GM12873 (cell line): ENCODE results near the gene SETD1A.
A peak's percentile ranks its signal among the peaks of the same experiment; 100 is the strongest.

ENCODE experiments used
- CTCF ChIP-seq: IDR thresholded peaks from 2 replicates; pipeline ENCODE4 v1.5.1; 2012; ENCODE audit warnings: low read depth, mild to moderate bottlenecking, moderate library complexity, low read length, control low read depth; ENCODE audit not compliant: insufficient read depth; ENCODE audit errors: missing control alignments

The SETD1A gene

GRCh38 chr16:30947541-30947858 is 10.1 kb upstream of the SETD1A start:
- TF ChIP-seq CTCF = no peak

GRCh38 chr16:30947859-30948666 is 9.5 kb upstream of the SETD1A start:
- TF ChIP-seq CTCF = no peak

GRCh38 chr16:30948667-30949649 is 8.6 kb upstream of the SETD1A start, which contains the start of gene ORAI3:
Gene ORAI3 (plus strand): TSS chr16:30949068. CDS start chr16:30949290, 222 bp downstream.
- TF ChIP-seq CTCF = no peak

GRCh38 chr16:30949650-30950515 is 7.7 kb upstream of the SETD1A start:
- peak; percentile 42 for TF ChIP-seq CTCF

DNA sequence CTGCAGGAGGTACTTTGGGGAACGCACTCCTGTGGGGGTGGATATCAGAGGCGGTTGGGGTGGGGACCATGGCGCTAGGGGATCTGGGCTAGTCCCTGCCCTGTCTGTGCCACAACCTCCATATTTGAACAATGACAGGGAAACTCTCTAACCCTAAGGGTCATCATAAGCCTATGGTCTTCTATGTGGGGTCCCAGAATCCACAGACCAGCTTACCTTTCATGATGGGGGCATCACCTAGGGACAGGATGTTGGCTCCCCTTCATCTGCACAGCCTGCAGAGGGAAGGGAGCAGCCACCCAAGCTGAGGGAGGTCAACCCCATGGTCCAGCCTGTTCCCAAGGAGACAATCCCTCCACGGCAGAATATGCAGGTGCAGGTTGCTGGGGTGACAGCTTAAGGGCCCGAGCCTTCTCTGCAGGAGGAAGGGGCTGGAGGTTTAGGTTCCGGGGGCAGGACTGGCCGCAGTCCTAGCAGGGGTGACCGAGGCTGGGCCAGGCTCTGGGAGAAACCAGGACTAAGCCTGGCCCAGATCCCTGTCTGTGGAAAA is 7.0 kb upstream of the SETD1A start:
- no peak for TF ChIP-seq CTCF

- no peak for TF ChIP-seq CTCF
Observed at GRCh38 chr16:30951193-30951592, 6.4 kb upstream of the SETD1A start.
